GM20000 (cell line): Measurements from ENCODE around the gene RTCA.
"Not testable (repeated sequence)": the region's sequence is repeated elsewhere in the genome, so short reads cannot be mapped to it uniquely, and the experiment has no call there.

Experiments used
- DNase-seq: peaks from one replicate; pipeline ENCODE4 v3.0.0; 2012; ENCODE audit warnings: low spot score
- CTCF ChIP-seq: IDR thresholded peaks from 2 replicates; pipeline ENCODE4 v1.5.1; 2012; ENCODE audit warnings: mild to moderate bottlenecking, control low read depth; ENCODE audit errors: extremely low read depth, missing control alignments

RTCA gene

GRCh38 chr1:100322436-100323211 is 56.6 kb downstream of the RTCA start:
- no peak for DNase-seq
- TF ChIP-seq CTCF, result no peak

DNA sequence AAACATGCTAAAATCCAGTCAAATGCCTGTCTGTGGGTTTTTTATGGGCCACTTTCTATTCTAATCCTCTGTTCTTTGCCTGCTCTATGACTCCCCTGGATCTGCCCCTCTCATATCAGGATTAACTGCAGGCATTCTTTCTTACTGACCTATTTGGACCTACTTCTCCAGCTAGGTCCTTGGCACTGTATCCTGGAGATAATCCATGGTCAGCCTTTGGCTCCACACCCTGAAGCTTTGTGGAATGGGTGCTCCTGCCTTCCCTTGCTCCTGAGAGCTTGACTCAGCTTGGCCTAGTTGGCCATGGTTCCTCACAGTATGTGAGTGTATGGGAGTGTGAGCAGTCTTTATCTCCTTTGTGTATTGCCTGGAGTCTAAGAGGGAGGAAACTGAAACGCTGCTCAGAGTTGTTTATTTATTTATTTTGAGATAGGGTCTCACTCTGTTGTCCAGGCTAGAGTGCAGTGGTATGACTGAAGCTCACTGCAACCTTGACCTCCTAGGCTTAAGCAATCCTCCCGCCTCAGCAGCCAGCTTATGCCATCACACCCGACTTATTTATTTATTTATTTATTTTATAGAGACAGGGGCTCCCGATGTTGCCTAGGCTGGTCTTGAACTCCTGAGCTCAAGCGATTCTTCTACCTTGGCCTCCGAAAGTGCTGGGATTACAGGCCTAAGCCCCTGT is 57.5 kb downstream of the RTCA start:
- no peak for TF ChIP-seq CTCF
- no peak for DNase-seq

GRCh38 chr1:100325415-100326324 is 59.7 kb downstream of the RTCA start:
- no peak for TF ChIP-seq CTCF
- DNase-seq, result no peak

- not testable (repeated sequence) for DNase-seq
Observed at GRCh38 chr1:100326325-100326670, 60.3 kb downstream of the RTCA start.

- no peak for TF ChIP-seq CTCF
- DNase-seq, result no peak
Observed at GRCh38 chr1:100328133-100328532, 62.1 kb downstream of the RTCA start.

- not testable (repeated sequence) for DNase-seq
Observed at GRCh38 chr1:100331146-100331545, 65.1 kb downstream of the RTCA start.

DNA sequence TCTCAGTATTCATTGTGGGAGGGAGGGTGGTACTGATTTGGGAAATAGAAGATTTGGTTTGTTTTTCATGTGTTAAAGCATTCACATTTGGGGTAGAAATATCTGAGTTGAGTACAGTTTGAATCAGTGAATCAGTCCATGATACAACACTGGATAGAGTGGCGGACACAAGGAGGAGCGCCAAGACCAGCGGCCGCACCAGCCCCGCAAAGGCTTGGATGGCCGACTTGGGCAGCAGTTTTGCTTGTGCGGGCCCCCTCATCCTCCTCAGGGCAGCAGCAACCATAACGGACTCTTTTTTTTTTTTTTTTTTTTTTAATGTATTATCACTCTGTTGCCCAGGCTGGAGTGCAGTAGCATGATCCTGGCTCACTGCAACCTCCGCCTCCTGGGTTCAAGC is 66.3 kb downstream of the RTCA start:
- TF ChIP-seq CTCF, result no peak
- DNase-seq, result no peak

- DNase-seq, result no peak
- no peak for TF ChIP-seq CTCF
Observed at GRCh38 chr1:100335436-100335835, 69.4 kb downstream of the RTCA start.

DNA sequence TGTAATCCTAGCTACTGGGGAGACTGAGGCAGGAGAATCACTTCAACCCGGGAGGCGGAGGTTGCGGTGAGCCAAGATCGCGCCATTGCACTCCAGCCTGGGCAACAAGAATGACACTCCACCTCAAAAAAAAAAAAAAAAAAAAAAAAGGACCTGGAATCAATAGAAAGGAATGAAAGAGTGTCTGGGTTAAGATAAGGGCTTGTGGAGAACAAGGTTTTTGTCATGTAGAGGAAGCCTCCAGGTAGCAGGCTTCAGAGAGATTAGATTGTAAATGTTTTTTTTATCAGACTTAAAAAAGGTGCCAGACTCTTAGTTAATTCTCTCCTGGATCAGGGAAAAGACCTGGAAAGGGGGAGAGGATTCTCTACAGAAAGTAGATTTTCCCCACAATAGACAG is 71.9 kb downstream of the RTCA start:
- DNase-seq, result not testable (repeated sequence)

DNA sequence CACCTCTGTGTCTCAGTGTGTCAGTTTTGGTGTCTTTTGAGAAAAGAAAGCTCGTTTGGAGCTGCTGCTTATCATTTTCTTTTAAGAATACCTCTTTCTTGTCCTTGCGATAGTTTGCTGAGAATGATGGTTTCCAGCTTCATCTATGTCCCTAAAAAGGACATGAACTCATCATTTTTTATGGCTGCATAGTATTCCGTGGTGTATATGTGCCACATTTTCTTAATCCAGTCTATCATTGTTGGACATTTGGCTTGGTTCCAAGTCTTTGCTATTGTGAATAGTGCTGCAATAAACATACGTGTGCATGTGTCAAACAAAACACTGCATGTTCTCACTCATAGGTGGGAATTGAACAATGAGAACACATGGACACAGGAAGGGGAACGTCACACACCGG is 73.7 kb downstream of the RTCA start:
- DNase-seq, result not testable (repeated sequence)
